Right lobe of liver (tissue), 4 donors: ENCODE data around the gene PI4K2B.

Experiments
- POLR2A ChIP-seq: fragments of 450-650 bp; IDR thresholded peaks from one replicate; pipeline ENCODE4 v1.6.1; 2017; ENCODE audit warnings: antibody characterized with exemption, mild to moderate bottlenecking
- TF ChIP-seq, protein P1 (sequence below), 4 donors: fragments of 200-600 bp in 3 of 4; fragments of 450-650 bp in 1 of 4; IDR thresholded peaks; one replicate each; pipeline versions ENCODE4 v1.5.1 to v1.8.0; 2016 to 2022; ENCODE audit warnings: antibody characterized with exemption in 4 of 4, mild to moderate bottlenecking in 2 of 4
- donor health status: DM: no; HTN: no; CAD: no.
- donor health status: DM: no; HTN: no; CAD: no.
- donor health status: DM: no; HTN: yes; CAD: no.

DNA sequence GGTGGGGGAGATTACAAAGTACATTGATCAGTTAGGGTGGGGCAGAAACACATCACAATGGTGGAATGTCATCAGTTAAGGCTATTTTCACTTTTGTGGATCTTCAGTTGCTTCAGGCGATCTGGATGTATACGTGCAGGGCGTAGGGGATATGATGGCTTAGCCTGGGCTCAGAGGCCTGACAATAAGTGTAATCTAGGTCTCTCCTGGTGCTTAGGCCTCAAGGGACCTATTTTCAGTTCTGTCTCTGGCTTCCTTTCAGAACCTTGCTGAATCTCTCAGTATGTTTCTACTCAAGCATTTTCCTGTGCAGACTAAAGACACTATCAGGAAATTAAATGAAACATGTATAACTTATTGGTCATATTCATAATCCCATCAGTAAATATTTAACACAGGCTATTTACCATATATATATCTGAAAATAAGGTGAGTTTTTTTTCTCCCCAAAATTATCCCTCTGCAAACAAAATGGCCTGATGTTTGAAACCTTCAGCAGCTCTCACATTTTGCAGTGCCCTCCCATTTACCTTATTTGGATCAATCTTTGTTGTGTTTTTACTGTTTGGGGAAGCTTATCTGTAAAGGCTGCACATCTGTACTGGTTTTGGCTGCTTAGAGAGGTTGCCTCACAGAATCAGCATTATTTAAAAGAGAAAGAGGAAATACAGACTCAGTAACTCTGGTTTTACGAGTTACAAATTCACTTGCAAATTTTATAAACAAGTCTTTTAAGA is 76.4 kb downstream of the PI4K2B start:
- no peak for TF ChIP-seq POLR2A
- TF ChIP-seq, protein P1, sequence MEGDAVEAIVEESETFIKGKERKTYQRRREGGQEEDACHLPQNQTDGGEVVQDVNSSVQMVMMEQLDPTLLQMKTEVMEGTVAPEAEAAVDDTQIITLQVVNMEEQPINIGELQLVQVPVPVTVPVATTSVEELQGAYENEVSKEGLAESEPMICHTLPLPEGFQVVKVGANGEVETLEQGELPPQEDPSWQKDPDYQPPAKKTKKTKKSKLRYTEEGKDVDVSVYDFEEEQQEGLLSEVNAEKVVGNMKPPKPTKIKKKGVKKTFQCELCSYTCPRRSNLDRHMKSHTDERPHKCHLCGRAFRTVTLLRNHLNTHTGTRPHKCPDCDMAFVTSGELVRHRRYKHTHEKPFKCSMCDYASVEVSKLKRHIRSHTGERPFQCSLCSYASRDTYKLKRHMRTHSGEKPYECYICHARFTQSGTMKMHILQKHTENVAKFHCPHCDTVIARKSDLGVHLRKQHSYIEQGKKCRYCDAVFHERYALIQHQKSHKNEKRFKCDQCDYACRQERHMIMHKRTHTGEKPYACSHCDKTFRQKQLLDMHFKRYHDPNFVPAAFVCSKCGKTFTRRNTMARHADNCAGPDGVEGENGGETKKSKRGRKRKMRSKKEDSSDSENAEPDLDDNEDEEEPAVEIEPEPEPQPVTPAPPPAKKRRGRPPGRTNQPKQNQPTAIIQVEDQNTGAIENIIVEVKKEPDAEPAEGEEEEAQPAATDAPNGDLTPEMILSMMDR (IDR thresholded peaks at IDR 0.05), result no peak
